ENCODE measurements around the gene ARID3A. TPM values are rescaled to one million over a fixed set of nuclear protein-coding genes. Genes with fewer than 3 reads are reported as not detected.

ARID3A gene
- total RNA-seq, 2 donors from 2014 or later = 3.8 to 18.7 TPM

DNA sequence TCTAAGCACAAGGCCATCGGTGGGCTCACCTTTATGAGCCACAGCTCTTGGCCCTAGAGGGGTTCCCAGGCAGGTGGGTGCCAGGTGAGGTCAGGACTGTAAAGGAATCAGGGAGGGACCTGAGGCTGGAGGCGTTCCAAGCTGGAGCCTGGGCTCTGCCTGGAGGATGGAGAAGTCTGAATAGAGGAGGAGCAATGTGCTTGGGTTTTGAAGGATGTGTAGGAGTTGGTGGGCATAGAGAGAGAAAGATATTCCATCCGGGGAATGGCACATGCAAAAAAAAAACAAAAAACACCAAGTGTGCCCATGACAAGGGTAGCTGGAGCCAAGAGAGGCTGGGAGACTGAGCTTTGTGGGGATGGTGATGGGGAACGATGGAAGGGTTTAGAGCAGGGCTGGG, 76.8 kb downstream of the ARID3A start:
- H3K27me3 ChIP-seq (replicated peaks; ENCODE audit: insufficient read depth) = peaks cover 13% of the 10 kb centered on the region
- 75% methylated on average over 4 of the region's 4 CpGs for WGBS
- no peaks in the 10 kb centered on the region for H3K9me3 ChIP-seq
- H3K4me1 ChIP-seq (replicated peaks) = peaks cover 6% of the 10 kb centered on the region
- no peaks in the 10 kb centered on the region for H3K36me3 ChIP-seq
- H3K27ac ChIP-seq = no peak overlapping the region
- no peak for DNase-seq (ENCODE audit: low spot score)
- intact Hi-C loops (cut with DNase I) = no loop called here
- TF ChIP-seq, protein P1, sequence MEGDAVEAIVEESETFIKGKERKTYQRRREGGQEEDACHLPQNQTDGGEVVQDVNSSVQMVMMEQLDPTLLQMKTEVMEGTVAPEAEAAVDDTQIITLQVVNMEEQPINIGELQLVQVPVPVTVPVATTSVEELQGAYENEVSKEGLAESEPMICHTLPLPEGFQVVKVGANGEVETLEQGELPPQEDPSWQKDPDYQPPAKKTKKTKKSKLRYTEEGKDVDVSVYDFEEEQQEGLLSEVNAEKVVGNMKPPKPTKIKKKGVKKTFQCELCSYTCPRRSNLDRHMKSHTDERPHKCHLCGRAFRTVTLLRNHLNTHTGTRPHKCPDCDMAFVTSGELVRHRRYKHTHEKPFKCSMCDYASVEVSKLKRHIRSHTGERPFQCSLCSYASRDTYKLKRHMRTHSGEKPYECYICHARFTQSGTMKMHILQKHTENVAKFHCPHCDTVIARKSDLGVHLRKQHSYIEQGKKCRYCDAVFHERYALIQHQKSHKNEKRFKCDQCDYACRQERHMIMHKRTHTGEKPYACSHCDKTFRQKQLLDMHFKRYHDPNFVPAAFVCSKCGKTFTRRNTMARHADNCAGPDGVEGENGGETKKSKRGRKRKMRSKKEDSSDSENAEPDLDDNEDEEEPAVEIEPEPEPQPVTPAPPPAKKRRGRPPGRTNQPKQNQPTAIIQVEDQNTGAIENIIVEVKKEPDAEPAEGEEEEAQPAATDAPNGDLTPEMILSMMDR (IDR thresholded peaks at IDR 0.05) = no peak
- TF ChIP-seq POLR2AphosphoS5 (IDR thresholded peaks at IDR 0.05) = no peak
- no peak for TF ChIP-seq POLR2A (IDR thresholded peaks at IDR 0.05)
- no peak overlapping the region for H3K4me3 ChIP-seq

DNA sequence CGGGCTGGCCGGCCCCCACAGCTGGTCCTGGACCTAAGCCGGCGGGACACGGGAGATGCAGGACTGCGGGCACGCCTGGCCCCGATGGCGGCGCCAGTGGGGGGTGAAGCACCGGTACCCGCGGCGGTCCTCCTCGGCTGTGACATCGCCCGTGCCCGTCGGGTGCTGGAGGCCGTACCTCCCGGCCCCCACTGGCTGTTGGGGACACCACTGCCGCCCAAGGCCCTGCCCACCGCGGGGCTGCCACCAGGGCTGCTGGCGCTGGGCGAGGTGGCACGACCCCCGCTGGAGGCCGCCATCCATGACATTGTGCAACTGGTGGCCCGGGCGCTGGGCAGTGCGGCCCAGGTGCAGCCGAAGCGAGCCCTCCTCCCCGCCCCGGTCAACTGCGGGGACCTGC, 77.4 kb downstream of the ARID3A start:
- no peak for DNase-seq (ENCODE audit: low spot score)
- 84% methylated on average over 21 of the region's 37 CpGs for whole genome bisulfite sequencing
- Histone ChIP-seq H3K27me3 (replicated peaks; ENCODE audit: insufficient read depth) (peaks cover 11% of the 10 kb centered on the region), H3K36me3 (no peaks in the 10 kb centered on the region), H3K4me3 (no peak overlapping the region), H3K9me3 (no peaks in the 10 kb centered on the region), H3K27ac (no peak overlapping the region), H3K4me1 (replicated peaks) (peaks cover 6% of the 10 kb centered on the region)
- intact Hi-C loops (cut with DNase I) = no loop called here
- no peak for TF ChIP-seq POLR2A (IDR thresholded peaks at IDR 0.05)
- TF ChIP-seq, protein P1 (IDR thresholded peaks at IDR 0.05) = no peak
- no peak for TF ChIP-seq POLR2AphosphoS5 (IDR thresholded peaks at IDR 0.05)

DNA sequence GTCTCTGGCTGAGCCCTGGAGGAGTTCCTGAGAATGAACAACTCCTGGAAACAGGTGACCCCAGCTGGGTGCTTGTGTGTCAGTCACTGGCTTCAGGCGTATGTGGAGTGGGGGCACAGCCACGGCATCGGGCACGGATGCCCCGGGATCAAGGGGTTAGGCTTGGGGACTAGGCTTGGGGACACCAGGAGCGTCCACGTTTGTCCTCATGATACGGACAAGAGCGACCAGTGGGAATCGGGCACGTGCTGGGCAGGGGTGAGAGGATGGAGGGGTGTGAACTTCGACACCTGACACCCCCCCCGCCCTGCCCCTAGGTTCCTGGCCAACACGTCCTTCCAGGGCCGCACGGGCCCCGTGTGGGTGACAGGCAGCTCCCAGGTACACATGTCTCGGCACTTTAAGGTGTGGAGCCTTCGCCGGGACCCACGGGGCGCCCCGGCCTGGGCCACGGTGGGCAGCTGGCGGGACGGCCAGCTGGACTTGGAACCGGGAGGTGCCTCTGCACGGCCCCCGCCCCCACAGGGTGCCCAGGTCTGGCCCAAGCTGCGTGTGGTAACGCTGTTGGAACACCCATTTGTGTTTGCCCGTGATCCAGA, 78.5 kb downstream of the ARID3A start:
- intact Hi-C loops (cut with DNase I) = no loop called here
- no peak overlapping the region for H3K27ac ChIP-seq
- H3K4me1 ChIP-seq (replicated peaks) = peaks cover 6% of the 10 kb centered on the region
- H3K4me3 ChIP-seq = no peak overlapping the region
- DNase-seq (ENCODE audit: low spot score) = no peak
- H3K27me3 ChIP-seq (replicated peaks; ENCODE audit: insufficient read depth) = peaks cover 5% of the 10 kb centered on the region
- 66% methylated on average over 20 of the region's 32 CpGs for WGBS
- H3K9me3 ChIP-seq = no peaks in the 10 kb centered on the region
- TF ChIP-seq POLR2A (IDR thresholded peaks at IDR 0.05) (no peak), POLR2AphosphoS5 (IDR thresholded peaks at IDR 0.05) (no peak)
- TF ChIP-seq, protein P1 (IDR thresholded peaks at IDR 0.05) = no peak
- H3K36me3 ChIP-seq = no peaks in the 10 kb centered on the region

DNA sequence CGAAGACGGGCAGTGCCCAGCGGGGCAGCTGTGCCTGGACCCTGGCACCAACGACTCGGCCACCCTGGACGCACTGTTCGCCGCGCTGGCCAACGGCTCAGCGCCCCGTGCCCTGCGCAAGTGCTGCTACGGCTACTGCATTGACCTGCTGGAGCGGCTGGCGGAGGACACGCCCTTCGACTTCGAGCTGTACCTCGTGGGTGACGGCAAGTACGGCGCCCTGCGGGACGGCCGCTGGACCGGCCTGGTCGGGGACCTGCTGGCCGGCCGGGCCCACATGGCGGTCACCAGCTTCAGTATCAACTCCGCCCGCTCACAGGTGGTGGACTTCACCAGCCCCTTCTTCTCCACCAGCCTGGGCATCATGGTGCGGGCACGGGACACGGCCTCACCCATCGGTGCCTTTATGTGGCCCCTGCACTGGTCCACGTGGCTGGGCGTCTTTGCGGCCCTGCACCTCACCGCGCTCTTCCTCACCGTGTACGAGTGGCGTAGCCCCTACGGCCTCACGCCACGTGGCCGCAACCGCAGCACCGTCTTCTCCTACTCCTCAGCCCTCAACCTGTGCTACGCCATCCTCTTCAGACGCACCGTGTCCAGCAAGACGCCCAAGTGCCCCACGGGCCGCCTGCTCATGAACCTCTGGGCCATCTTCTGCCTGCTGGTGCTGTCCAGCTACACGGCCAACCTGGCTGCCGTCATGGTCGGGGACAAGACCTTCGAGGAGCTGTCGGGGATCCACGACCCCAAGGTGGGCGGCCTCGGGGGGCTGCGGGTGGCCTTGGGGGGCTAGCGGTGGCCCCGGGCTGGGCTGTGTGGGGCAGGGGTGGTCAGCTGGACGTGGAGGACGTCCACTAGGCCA, 79.2 kb downstream of the ARID3A start:
- Histone ChIP-seq H3K4me3 (no peak overlapping the region), H3K4me1 (replicated peaks) (peaks cover 6% of the 10 kb centered on the region), H3K27me3 (replicated peaks; ENCODE audit: insufficient read depth) (peaks cover 2% of the 10 kb centered on the region), H3K27ac (no peak overlapping the region), H3K36me3 (peaks cover 0 to under 1% of the 10 kb centered on the region in 2 donors), H3K9me3 (no peaks in the 10 kb centered on the region)
- 92% methylated on average over 65 of the region's 70 CpGs for WGBS
- intact Hi-C loops (cut with DNase I) = no loop called here
- DNase-seq (ENCODE audit: low spot score) = no peak
- TF ChIP-seq, protein P1 (IDR thresholded peaks at IDR 0.05) = no peak
- no peak for TF ChIP-seq POLR2A (IDR thresholded peaks at IDR 0.05)
- TF ChIP-seq POLR2AphosphoS5 (IDR thresholded peaks at IDR 0.05) = no peak
